Measurements from ENCODE around the gene GPRC6A.

Gene GPRC6A

GRCh38 chr6:116773886-116774285 is 55.0 kb downstream of the GPRC6A start:
- DNase-seq: no peak

GRCh38 chr6:116772450-116772849 is 56.4 kb downstream of the GPRC6A start:
- DNase-seq: no peak

- DNase-seq: no peak
Observed at GRCh38 chr6:116767715-116768114, 61.2 kb downstream of the GPRC6A start.

GRCh38 chr6:116766506-116767176 is 62.2 kb downstream of the GPRC6A start:
- no peak for DNase-seq

- DNase-seq: no peak
Observed at GRCh38 chr6:116764961-116765841, 63.7 kb downstream of the GPRC6A start, which contains the start of gene FAM162B. TSS of gene FAM162B (minus strand) at chr6:116765719. CDS start at chr6:116765576, 143 bp downstream.

DNA sequence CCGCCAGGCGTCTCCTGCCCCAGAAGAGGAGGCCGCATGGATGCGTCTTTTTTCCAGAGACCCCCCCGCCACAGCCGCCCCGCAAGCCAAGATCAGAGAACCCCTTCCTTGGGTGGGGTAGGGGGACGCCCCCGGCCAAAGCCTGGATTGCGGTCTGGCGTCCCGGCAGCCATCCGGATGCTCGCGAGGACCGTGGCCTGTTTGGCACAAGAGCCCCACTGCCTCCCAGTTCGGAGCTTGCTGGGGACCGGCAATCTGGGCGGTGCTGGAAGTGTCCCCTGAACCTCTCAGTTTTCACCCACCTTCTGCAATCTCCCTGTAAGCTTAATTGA is 64.3 kb downstream of the GPRC6A start:
- DNase-seq: no peak

DNA sequence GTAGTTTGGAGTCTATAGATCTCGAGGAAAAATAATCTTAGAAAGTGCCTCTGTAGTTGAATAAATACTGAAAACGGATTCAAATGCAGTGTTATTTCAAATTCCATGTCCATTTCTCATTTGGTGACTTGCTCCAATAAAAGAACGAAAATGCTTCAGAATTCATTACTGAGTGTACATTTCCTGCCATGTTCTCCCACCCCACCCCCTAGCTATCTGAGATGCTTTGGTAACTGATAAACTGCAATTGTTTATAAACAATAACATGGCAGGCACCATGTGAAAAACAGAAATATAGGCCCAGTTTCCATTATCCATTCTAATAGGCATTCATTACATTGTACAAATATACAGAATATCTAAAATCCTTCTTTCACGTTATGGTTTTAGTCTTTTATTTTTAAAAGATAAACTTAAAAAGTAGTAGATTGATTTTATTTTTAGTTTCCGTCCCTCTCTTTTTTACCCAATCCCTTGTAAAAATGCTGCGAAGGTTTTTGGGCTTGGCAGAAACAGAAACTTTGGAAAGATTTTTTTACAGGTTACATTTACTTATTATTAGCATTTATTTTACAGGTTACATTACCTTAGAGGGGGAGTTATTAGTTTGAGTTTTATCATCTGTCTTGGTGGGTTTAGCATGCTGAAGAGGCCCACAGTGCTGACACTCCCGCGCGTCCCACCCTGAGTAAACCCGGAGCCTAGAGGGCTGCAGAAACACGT is 64.8 kb downstream of the GPRC6A start:
- DNase-seq: no peak

DNA sequence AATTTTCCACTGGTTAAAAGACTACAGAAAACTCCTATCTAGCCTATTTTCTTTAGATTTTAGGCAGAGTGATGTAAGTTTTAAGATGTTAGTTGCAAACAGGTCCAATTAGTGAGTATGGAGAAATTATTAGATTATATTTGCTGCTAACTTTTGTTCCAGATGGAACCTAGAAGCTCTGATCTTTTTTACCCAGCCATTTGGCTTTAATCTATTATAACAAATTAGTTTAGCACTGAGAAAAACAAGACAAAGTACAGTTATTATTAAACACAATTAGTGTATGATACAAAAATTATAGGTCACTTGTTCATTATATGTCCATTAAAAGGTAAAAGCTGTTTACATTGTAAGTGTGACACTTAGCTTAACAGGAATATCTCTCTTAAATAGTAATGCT is 65.8 kb downstream of the GPRC6A start:
- no peak for DNase-seq

DNA sequence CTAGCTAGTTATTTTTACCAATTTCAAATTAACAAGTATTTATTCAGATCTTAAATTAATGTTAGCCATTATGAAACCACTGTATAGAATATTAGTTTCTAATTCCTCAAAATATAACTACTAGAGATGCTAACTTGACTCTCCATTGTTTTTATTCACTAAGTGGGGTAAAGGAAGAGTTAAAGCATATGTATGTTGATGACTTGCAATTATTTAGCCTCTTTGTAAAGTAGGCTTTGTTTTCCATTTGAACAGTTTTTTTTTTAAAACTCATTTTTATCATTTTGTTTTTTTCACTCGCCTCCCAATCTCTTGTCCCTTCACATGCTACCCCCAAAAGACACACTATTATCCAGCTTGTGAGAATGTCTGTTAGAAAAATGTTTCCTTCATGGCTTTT is 66.6 kb downstream of the GPRC6A start:
- DNase-seq: no peak

- DNase-seq: no peak
Observed at GRCh38 chr6:116761779-116762178, 67.1 kb downstream of the GPRC6A start.

- no peak for DNase-seq
Observed at GRCh38 chr6:116745176-116745575, 83.7 kb downstream of the GPRC6A start.
